IMR-90 (cell line): ENCODE data around the gene KIF1A. TPM values are rescaled to one million over a fixed set of nuclear protein-coding genes. Genes with fewer than 3 reads are reported as not detected.

Experiments
- ATAC-seq: fragments of 200-7000 bp; cut with Tn5 transposase; 2 replicates; pipeline ENCODE4 v1.9.1; 2020; ENCODE audit warnings: low read depth, mild to moderate bottlenecking, moderate library complexity
- BruUV-seq: library from RNA; stranded (reverse); fragments of 400-500 nt; replicated peaks from 2 replicates; lab custom pipeline; 2021; lab: Mats Ljungman, UMichigan
- CTCF ChIA-PET: fragments of 300-600 bp; formaldehyde crosslinking; extraction: SDS; loops from one replicate; lab custom pipeline; 2021; ENCODE audit warnings: antibody characterized with exemption; lab: Yijun Ruan, JAX
- POLR2A ChIA-PET: fragments of 300-600 bp; sonication (Branson Sonifier 250); formaldehyde crosslinking; loops from one replicate; lab custom pipeline; 2022; ENCODE audit warnings: antibody characterized with exemption; ENCODE audit not compliant: unreplicated experiment; lab: Charles Lee
- DNase-seq: peaks from one replicate; pipeline ENCODE4 v3.0.0; 2013
- H2AFZ ChIP-seq: replicated peaks from 2 replicates; pipeline ENCODE3; 2013; ENCODE audit warnings: low read length, mild to moderate bottlenecking; ENCODE audit not compliant: poor library complexity
- H2AK5ac ChIP-seq: 2 replicates; pipeline ENCODE4 v1.6.1; 2013; ENCODE audit warnings: low read depth, low read length, inconsistent platforms
- H2AK9ac ChIP-seq: replicated peaks from 2 replicates; pipeline ENCODE3; 2013; ENCODE audit warnings: mild to moderate bottlenecking, low read depth, low read length, moderate library complexity; ENCODE audit not compliant: poor library complexity
- H2BK120ac ChIP-seq: 2 replicates; pipeline ENCODE4 v1.6.1; 2013; ENCODE audit warnings: low read depth, low read length, inconsistent platforms
- H2BK15ac ChIP-seq: 3 replicates; pipeline ENCODE4 v1.6.1; 2013; ENCODE audit warnings: low read depth, low read length, inconsistent platforms
- H2BK20ac ChIP-seq: 2 replicates; pipeline ENCODE4 v1.6.1; 2013; ENCODE audit warnings: low read depth, mild to moderate bottlenecking, inconsistent platforms, low read length, moderate library complexity
- H2BK5ac ChIP-seq: 2 replicates; pipeline ENCODE4 v1.6.1; 2013; ENCODE audit warnings: mild to moderate bottlenecking, low read depth, low read length, inconsistent platforms; ENCODE audit not compliant: poor library complexity, severe bottlenecking
- H3K14ac ChIP-seq: replicated peaks from 2 replicates; pipeline ENCODE4 v1.6.1; 2013; ENCODE audit warnings: low read depth, low read length, inconsistent platforms
- H3K18ac ChIP-seq: 2 replicates; pipeline ENCODE4 v1.6.1; 2013; ENCODE audit warnings: low read depth, low read length, control low read depth
- H3K23ac ChIP-seq: 2 replicates; pipeline ENCODE4 v1.6.1; 2013; ENCODE audit warnings: low read depth, low read length, inconsistent platforms
- H3K27ac ChIP-seq: 2 replicates; pipeline ENCODE4 v1.5.1; 2013; ENCODE audit warnings: mild to moderate bottlenecking, control low read depth, low read length; ENCODE audit not compliant: insufficient read depth
- H3K27me3 ChIP-seq: 2 replicates; pipeline ENCODE4 v1.6.1; 2013; ENCODE audit warnings: low read length; ENCODE audit not compliant: control insufficient read depth, insufficient read depth
- H3K36me3 ChIP-seq: 2 replicates; pipeline ENCODE4 v1.6.1; 2013; ENCODE audit warnings: low read length, mixed read lengths; ENCODE audit not compliant: control insufficient read depth, insufficient read depth
- H3K4ac ChIP-seq: 2 replicates; pipeline ENCODE4 v1.6.1; 2013; ENCODE audit warnings: low read depth, low read length, inconsistent platforms
- H3K4me1 ChIP-seq: 2 replicates; pipeline ENCODE4 v1.6.1; 2013; ENCODE audit warnings: low read length, mixed read lengths; ENCODE audit not compliant: control insufficient read depth, insufficient read depth
- H3K4me2 ChIP-seq: 2 replicates; pipeline ENCODE4 v1.6.1; 2013; ENCODE audit warnings: low read depth, mild to moderate bottlenecking, control low read depth, low read length, moderate library complexity
- H3K4me3 ChIP-seq: 2 replicates; pipeline ENCODE4 v1.5.1; 2013; ENCODE audit warnings: low read depth, mild to moderate bottlenecking, control low read depth, low read length, moderate library complexity; ENCODE audit not compliant: insufficient read depth
- H3K56ac ChIP-seq: 2 replicates; pipeline ENCODE4 v1.6.1; 2013; ENCODE audit warnings: low read length, inconsistent platforms; ENCODE audit not compliant: insufficient read depth; ENCODE audit errors: extremely low read depth
- H3K79me1 ChIP-seq, 2 experiments: 2 replicates each; pipeline ENCODE4 v1.6.1; 2013; ENCODE audit warnings: low read length in 2 of 2, inconsistent platforms in 1 of 2, low read depth in 1 of 2
- H3K9ac ChIP-seq: 2 replicates; pipeline ENCODE4 v1.6.1; 2013; ENCODE audit warnings: low read depth, low read length, control low read depth
- H3K9me1 ChIP-seq: 2 replicates; pipeline ENCODE4 v1.6.1; 2013; ENCODE audit warnings: low read length, inconsistent platforms; ENCODE audit not compliant: insufficient read depth
- H3K9me3 ChIP-seq: 2 replicates; pipeline ENCODE4 v1.6.1; 2013; ENCODE audit warnings: low read length; ENCODE audit not compliant: control insufficient read depth, insufficient read depth
- H4K20me1 ChIP-seq: 2 replicates; pipeline ENCODE4 v1.6.1; 2013; ENCODE audit warnings: low read length, inconsistent platforms; ENCODE audit not compliant: insufficient read depth
- H4K5ac ChIP-seq: 2 replicates; pipeline ENCODE4 v1.6.1; 2013; ENCODE audit warnings: mild to moderate bottlenecking, low read depth, low read length, control low read depth
- H4K8ac ChIP-seq, 2 experiments: 2 replicates each; pipeline ENCODE4 v1.6.1; 2013; ENCODE audit warnings: low read depth in 2 of 2, low read length in 2 of 2, control low read depth in 1 of 2, inconsistent platforms in 1 of 2
- H4K91ac ChIP-seq: 2 replicates; pipeline ENCODE4 v1.6.1; 2013; ENCODE audit warnings: low read depth, low read length, inconsistent platforms; ENCODE audit not compliant: insufficient read depth
- CHD1 ChIP-seq: IDR thresholded peaks from 2 replicates; pipeline ENCODE4 v1.6.1; 2012; ENCODE audit warnings: low read depth, low read length, improper control_type of control experiment
- WGBS, 2 experiments: methylation state at CpG; one replicate each; pipeline versions ENCODE4 v1.1.5 to v1.1.7; 2013; ENCODE audit warnings: missing lambda C conversion rate in 2 of 2; ENCODE audit not compliant: insufficient read length in 1 of 2; ENCODE audit errors: extremely low coverage in 2 of 2; 5-methylcytosine and 5-hydroxymethylcytosine counted together
- dilution Hi-C: fragments of 300-500 bp; cut with HindIII; formaldehyde crosslinking; loops from one replicate; pipeline ENCODE4 v1.14.3; 2018; ENCODE audit warnings: low sequenced_read_pairs; ENCODE audit not compliant: unreplicated experiment
- in situ Hi-C: fragments of 300-500 bp; cut with MboI; formaldehyde crosslinking; loops from 3 replicates; pipeline ENCODE4 v1.14.3; 2019; ENCODE audit warnings: low sequenced_read_pairs, inconsistent platforms, mixed read lengths
- intact Hi-C: fragments of 100-400 bp; cut with micrococcal nuclease; formaldehyde crosslinking; loops from 2 replicates; pipeline ENCODE4 v1.10.0; 2022
- polyA plus RNA-seq, 3 experiments: library from polyadenylated mRNA; depleted of rRNA; stranded (reverse); fragments of >200 nt; gene quantifications; 2 replicates each; pipeline ENCODE4 v1.2.3, GENCODE V29; 2012; ENCODE audit warnings: low replicate concordance in 1 of 3
- total RNA-seq: library from RNA; depleted of rRNA; stranded (reverse); fragments of >200 nt; gene quantifications from 2 replicates; pipeline ENCODE4 v1.2.3, GENCODE V29; 2012

The KIF1A gene
- total and polyA plus RNA-seq, 2 of the 4 experiments (the other 2 are of a cell fraction): under 0.01 TPM; not detected in 1

GRCh38 chr2:240858321-240858720 lies 38.3 kb upstream of the KIF1A start:
- DNase-seq (no peak), ATAC-seq (no peak)
- H3K56ac ChIP-seq: no peak overlapping the region
- H3K36me3 ChIP-seq: no peaks in the 10 kb centered on the region
- no peak overlapping the region for H3K23ac ChIP-seq
- H4K5ac ChIP-seq: no peak overlapping the region
- POLR2A ChIA-PET: no interaction called here
- CTCF ChIA-PET: no interaction called here
- H2AK9ac ChIP-seq: no peak overlapping the region
- dilution Hi-C loops (no loop called here), intact Hi-C loops (no loop called here), in situ Hi-C loops (loop anchor here (10.0 to 25.0 kb wide), 2 partner anchors 216 to 804 kb away; no protein-coding TSS in a partner anchor)
- no peak overlapping the region for H4K8ac ChIP-seq
- no peaks in the 10 kb centered on the region for H3K79me1 ChIP-seq
- no peak overlapping the region for H3K27ac ChIP-seq
- H3K9me3 ChIP-seq: peaks cover 11% of the 10 kb centered on the region
- H4K20me1 ChIP-seq: no peaks in the 10 kb centered on the region
- H2AFZ ChIP-seq: no peak overlapping the region
- H3K9me1 ChIP-seq: no peaks in the 10 kb centered on the region
- H2BK120ac ChIP-seq: no peak overlapping the region
- peaks cover 38% of the 10 kb centered on the region for H3K27me3 ChIP-seq
- H4K91ac ChIP-seq: no peak overlapping the region
- H3K9ac ChIP-seq: no peak overlapping the region
- no peak overlapping the region for H3K4ac ChIP-seq
- H2BK15ac ChIP-seq: no peak overlapping the region
- no peak overlapping the region for H3K14ac ChIP-seq
- H2AK5ac ChIP-seq: no peak overlapping the region
- BruUV-seq: no TSS peak
- no peak overlapping the region for H3K4me2 ChIP-seq
- H3K4me3 ChIP-seq: no peak overlapping the region
- no peak for TF ChIP-seq CHD1
- H2BK20ac ChIP-seq: no peak overlapping the region
- 87% methylated on average over 6 of the region's 13 CpGs; no CpG with 5 or more reads in 1 of the 2 experiments for WGBS, 2 experiments
- H3K18ac ChIP-seq: no peak overlapping the region
- no peak overlapping the region for H2BK5ac ChIP-seq
- H3K4me1 ChIP-seq: no peaks in the 10 kb centered on the region
